Stimulated activated CD4-positive, alpha-beta T cell treated with anti-CD3 and anti-CD28 coated beads, Interleukin-12 subunit alpha, Interleukin-12 subunit beta, amount 100 ng/mL, for 48 hours (primary cell): ENCODE results near the gene VWA2.

Experiments used
- DNase-seq, 3 donors: peaks; one replicate each; pipeline ENCODE4 v3.0.0-alpha.2; 2020; ENCODE audit warnings: low read depth in 2 of 3, low spot score in 1 of 3

VWA2 gene

GRCh38 chr10:114295393-114295792 lies 56.3 kb downstream of the VWA2 start:
- no peak for DNase-seq

- no peak for DNase-seq
These were observed 58.2 kb downstream of the VWA2 start for GRCh38 chr10:114297136-114297705.

- no peak for DNase-seq
These were observed 61.1 kb downstream of the VWA2 start for GRCh38 chr10:114300036-114300645.

GRCh38 chr10:114301177-114301576 lies 62.1 kb downstream of the VWA2 start:
- no peak for DNase-seq

GRCh38 chr10:114301951-114302710 lies 63.1 kb downstream of the VWA2 start:
- no peak for DNase-seq

GRCh38 chr10:114303556-114303955 lies 64.5 kb downstream of the VWA2 start:
- DNase-seq = no peak

GRCh38 chr10:114304017-114304570 lies 65.0 kb downstream of the VWA2 start:
- DNase-seq = peak; percentile 67 to 77 (median 67)

GRCh38 chr10:114304571-114305421 lies 65.7 kb downstream of the VWA2 start:
- DNase-seq = peak; percentile 23 to 48 (median 37)

- DNase-seq = no peak
These were observed 66.5 kb downstream of the VWA2 start for GRCh38 chr10:114305521-114305925.

- DNase-seq = no peak
These were observed 67.3 kb downstream of the VWA2 start for GRCh38 chr10:114306116-114306973.

- DNase-seq = no peak
These were observed 68.7 kb downstream of the VWA2 start for GRCh38 chr10:114307731-114308130.

- no peak for DNase-seq
These were observed 69.7 kb downstream of the VWA2 start for GRCh38 chr10:114308531-114309363.

- DNase-seq = no peak
These were observed 70.3 kb downstream of the VWA2 start for GRCh38 chr10:114309364-114309651.

- DNase-seq = no peak
These were observed 71.3 kb downstream of the VWA2 start for GRCh38 chr10:114310346-114310745.

- no peak for DNase-seq
These were observed 72.0 kb downstream of the VWA2 start for GRCh38 chr10:114311023-114311422.

GRCh38 chr10:114311496-114312209 lies 72.6 kb downstream of the VWA2 start:
- no peak for DNase-seq

- no peak for DNase-seq
These were observed 74.1 kb downstream of the VWA2 start for GRCh38 chr10:114313139-114313538.

- no peak for DNase-seq
These were observed 74.8 kb downstream of the VWA2 start for GRCh38 chr10:114313866-114314265.
